Measurements from ENCODE around the gene TH.

The TH gene

DNA sequence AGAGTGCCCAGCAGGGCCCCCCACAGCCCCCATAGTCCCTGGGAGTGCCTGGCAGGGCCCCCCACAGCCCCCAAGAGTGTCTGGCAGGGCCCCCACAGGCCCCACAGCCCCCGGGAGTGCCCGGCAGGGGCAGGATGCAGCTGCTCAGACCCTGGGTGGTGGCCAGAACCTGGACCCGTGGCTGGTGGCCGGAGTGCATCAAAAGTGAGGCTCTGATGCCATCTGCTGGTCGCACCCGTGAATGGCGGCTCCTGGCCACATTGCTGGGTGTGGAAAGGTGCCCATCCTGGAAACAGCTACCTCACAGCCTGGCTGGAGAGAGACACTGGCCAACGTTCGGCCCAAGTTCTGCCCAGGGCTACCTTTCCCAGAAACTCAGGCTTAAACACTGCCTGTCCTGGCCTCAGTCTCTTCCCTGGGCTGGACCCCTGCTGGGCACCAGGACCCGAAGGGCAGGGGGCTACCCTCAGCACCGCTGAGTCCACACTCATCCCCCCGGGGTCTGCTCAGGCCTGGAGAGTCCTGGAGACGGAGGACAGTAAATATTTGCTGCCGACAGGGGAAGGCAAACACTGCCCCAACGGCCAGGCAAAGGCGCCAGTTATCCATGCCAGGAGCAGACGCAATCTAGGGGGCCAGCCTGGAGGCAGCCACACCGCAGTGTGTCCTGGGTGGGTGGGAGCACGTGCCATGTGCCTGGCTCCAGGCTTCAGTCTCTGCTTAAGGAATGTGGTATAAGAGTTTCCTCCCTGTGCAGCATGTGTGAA is 15.0 kb downstream of the TH start:
- peaks cover 83% of the 10 kb centered on the region for H3K27me3 ChIP-seq (ENCODE audit: insufficient read depth, low read depth)
- H3K4me2 ChIP-seq = no peak overlapping the region
- H3K9ac ChIP-seq = no peak overlapping the region
- no peaks in the 10 kb centered on the region for H3K79me2 ChIP-seq (ENCODE audit: insufficient read depth, low read depth)
- H2AFZ ChIP-seq (ENCODE audit: low read depth) = no peak overlapping the region
- no peak overlapping the region for H3K27ac ChIP-seq
- no peaks in the 10 kb centered on the region for H3K36me3 ChIP-seq (ENCODE audit: insufficient read depth)
- H3K4me1 ChIP-seq (ENCODE audit: low read depth, poor library complexity, severe bottlenecking) = no peaks in the 10 kb centered on the region
- TF ChIP-seq, protein P1, sequence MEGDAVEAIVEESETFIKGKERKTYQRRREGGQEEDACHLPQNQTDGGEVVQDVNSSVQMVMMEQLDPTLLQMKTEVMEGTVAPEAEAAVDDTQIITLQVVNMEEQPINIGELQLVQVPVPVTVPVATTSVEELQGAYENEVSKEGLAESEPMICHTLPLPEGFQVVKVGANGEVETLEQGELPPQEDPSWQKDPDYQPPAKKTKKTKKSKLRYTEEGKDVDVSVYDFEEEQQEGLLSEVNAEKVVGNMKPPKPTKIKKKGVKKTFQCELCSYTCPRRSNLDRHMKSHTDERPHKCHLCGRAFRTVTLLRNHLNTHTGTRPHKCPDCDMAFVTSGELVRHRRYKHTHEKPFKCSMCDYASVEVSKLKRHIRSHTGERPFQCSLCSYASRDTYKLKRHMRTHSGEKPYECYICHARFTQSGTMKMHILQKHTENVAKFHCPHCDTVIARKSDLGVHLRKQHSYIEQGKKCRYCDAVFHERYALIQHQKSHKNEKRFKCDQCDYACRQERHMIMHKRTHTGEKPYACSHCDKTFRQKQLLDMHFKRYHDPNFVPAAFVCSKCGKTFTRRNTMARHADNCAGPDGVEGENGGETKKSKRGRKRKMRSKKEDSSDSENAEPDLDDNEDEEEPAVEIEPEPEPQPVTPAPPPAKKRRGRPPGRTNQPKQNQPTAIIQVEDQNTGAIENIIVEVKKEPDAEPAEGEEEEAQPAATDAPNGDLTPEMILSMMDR (conservative IDR thresholded peaks at IDR 0.05; ENCODE audit: low read depth, low read length) = peak; percentile 78
- H4K20me1 ChIP-seq (ENCODE audit: insufficient read depth) = no peaks in the 10 kb centered on the region
- H3K4me3 ChIP-seq (IDR thresholded peaks at IDR 0.05; ENCODE audit: insufficient read depth, low read depth, low read length) = no peak overlapping the region

DNA sequence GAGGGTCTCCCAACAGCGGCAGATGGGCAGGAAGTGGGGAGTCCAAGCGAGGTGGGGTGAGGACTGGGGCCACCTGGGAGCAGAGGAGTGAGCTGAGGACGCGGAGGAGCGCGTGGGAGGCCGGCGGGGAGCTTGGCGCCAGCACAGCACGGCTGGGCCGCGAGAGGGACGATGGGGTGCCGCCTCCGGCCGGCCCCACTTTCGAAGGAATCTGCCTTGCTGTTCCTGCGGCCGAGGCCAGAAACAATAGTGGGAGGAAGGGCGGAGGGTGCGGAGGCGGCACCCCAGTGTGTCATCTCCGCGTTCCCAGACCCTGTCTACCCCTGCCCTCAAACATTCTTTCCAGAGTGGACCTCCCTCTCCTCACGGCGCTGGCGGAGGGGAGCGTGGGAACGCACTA is 16.1 kb downstream of the TH start:
- Histone ChIP-seq H3K27me3 (ENCODE audit: insufficient read depth, low read depth) (peaks cover 83% of the 10 kb centered on the region), H2AFZ (ENCODE audit: low read depth) (no peak overlapping the region), H3K4me2 (no peak overlapping the region), H3K9ac (no peak overlapping the region), H3K36me3 (ENCODE audit: insufficient read depth) (no peaks in the 10 kb centered on the region), H3K79me2 (ENCODE audit: insufficient read depth, low read depth) (no peaks in the 10 kb centered on the region), H3K4me1 (ENCODE audit: low read depth, poor library complexity, severe bottlenecking) (no peaks in the 10 kb centered on the region), H3K4me3 (IDR thresholded peaks at IDR 0.05; ENCODE audit: insufficient read depth, low read depth, low read length) (no peak overlapping the region), H3K27ac (no peak overlapping the region), H4K20me1 (ENCODE audit: insufficient read depth) (no peaks in the 10 kb centered on the region)
- TF ChIP-seq, protein P1 (conservative IDR thresholded peaks at IDR 0.05; ENCODE audit: low read depth, low read length) = no peak

DNA sequence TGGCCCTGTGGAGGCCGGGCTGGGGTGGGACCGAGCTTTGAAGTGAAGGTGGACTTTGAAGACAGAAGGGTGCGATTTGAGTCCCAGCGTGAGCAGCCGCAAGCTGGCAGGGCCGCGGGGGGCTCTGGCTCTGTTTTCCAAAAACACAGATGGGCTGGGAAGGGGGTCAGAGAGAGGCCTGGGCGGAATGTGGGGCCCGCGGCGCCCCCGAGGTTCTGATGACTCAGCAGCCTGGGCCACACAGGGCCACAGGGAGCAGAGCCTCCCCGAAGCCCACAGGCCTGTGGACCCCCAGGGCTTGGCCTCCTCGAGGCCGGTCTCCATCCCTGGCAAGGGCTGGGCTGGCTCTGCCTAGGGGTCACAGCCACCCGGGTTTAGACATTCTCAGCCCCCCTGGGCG is 16.7 kb downstream of the TH start:
- Histone ChIP-seq H3K4me2 (no peak overlapping the region), H3K79me2 (ENCODE audit: insufficient read depth, low read depth) (no peaks in the 10 kb centered on the region), H3K36me3 (ENCODE audit: insufficient read depth) (no peaks in the 10 kb centered on the region), H2AFZ (ENCODE audit: low read depth) (no peak overlapping the region), H4K20me1 (ENCODE audit: insufficient read depth) (no peaks in the 10 kb centered on the region), H3K27me3 (ENCODE audit: insufficient read depth, low read depth) (peaks cover 83% of the 10 kb centered on the region), H3K4me1 (ENCODE audit: low read depth, poor library complexity, severe bottlenecking) (no peaks in the 10 kb centered on the region), H3K27ac (no peak overlapping the region), H3K9ac (no peak overlapping the region), H3K4me3 (IDR thresholded peaks at IDR 0.05; ENCODE audit: insufficient read depth, low read depth, low read length) (no peak overlapping the region)
- TF ChIP-seq, protein P1 (conservative IDR thresholded peaks at IDR 0.05; ENCODE audit: low read depth, low read length) = no peak

DNA sequence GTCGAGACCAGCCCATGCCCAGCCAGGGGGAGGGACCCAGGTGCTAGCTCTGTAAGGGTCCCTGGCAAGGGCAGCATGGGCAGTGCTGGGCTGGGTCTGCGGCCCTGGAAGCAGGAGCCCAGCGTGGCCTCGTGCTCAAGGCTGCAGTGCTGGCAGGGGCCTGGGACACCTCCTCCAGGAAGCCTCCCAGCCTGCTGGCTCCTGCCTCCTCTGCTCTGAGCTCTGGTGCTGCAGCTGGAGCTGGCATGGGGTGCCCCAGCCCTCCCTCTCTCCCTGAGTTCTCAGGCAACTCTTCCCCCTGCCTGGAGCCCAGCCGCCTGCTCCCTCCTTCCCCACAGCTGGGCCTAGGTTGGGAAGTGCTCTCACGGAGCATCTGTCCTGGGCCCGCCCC is 17.4 kb downstream of the TH start:
- Histone ChIP-seq H4K20me1 (ENCODE audit: insufficient read depth) (no peaks in the 10 kb centered on the region), H3K79me2 (ENCODE audit: insufficient read depth, low read depth) (no peaks in the 10 kb centered on the region), H3K27me3 (ENCODE audit: insufficient read depth, low read depth) (peaks cover 84% of the 10 kb centered on the region), H3K27ac (no peak overlapping the region), H3K4me2 (no peak overlapping the region), H2AFZ (ENCODE audit: low read depth) (no peak overlapping the region), H3K4me3 (IDR thresholded peaks at IDR 0.05; ENCODE audit: insufficient read depth, low read depth, low read length) (no peak overlapping the region), H3K36me3 (ENCODE audit: insufficient read depth) (no peaks in the 10 kb centered on the region), H3K4me1 (ENCODE audit: low read depth, poor library complexity, severe bottlenecking) (no peaks in the 10 kb centered on the region), H3K9ac (no peak overlapping the region)
- TF ChIP-seq, protein P1 (conservative IDR thresholded peaks at IDR 0.05; ENCODE audit: low read depth, low read length) = no peak

Data from KMS-11 (cell line).